ENCODE results near the gene RAB32.

RAB32 gene

DNA sequence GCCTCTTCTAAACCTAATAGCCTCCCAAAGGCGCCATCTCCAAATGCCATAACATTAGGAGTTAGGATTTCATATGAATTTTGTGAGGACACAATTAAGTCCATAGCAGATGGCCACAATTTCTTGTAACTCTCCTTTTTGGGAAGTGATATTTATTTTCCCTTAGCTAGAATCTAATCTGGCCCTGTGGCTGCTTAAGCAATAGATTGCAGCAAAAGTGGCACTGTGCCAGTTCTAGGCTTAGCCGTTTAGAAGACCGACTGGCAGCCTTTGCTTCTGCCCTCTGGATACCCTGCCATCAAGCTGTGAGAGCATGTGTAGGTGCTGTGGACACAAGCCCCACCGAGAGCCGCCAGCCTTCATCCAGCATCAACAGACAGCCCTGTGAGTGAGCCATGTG is 39.2 kb downstream of the RAB32 start:
- no peak for DNase-seq (ENCODE audit: low read depth)

DNA sequence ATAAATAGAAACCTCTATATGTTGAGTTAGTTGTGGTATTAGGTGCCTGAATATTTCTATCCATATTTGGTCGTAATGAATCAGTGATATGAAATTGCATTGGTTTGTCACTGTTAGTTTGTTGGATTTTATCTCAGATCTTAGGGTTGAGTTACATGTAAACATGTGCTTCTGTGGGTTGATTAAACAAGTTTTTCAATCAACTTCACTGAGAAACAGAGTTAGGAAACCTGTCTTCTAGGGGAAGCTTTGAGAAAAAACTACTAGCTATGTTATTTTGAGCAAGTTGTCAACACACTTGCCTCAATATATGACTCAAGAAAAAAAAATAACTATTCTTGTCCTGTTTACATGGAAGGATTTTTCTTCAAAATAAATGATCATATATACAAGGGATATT is 40.3 kb downstream of the RAB32 start:
- no peak for DNase-seq (ENCODE audit: low read depth)

DNA sequence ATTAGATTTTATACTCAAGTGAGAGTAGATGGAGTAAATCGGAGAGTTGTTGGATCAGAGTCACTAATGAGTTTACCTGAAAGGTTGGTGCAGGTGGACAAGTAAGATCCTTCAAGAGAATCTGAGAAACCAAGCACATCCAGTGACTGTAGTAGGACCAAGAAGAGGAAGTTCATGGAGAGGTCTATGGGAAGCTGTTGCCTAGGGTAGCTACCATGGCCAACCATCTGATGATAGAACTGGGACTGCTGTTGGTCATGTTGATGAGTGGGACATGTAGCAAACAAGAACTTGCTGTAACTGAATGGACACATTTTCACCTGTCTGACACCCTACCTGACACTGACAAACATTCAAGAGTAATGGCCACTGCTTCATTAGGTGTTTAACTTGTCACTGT is 43.8 kb downstream of the RAB32 start:
- DNase-seq (ENCODE audit: low read depth) = no peak

DNA sequence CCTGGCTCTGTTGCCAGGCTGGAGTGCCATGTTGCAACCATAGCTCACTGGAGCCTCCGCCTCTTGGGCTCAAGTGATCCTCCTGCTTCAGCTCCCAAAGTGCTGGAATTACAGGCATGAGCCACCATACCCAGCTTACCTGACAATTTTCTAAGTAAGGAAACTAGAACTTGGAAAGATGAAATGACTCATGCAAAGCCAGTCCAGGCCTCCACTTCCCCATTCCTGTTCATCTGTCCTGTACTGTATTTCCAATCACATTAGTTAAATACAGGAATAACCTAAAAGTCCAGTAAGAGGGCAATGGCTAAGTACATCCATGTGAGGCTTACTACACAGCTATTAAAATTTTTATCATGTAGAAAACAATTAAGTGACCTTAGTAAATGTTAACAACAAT is 46.9 kb downstream of the RAB32 start:
- no peak for DNase-seq (ENCODE audit: low read depth)

DNA sequence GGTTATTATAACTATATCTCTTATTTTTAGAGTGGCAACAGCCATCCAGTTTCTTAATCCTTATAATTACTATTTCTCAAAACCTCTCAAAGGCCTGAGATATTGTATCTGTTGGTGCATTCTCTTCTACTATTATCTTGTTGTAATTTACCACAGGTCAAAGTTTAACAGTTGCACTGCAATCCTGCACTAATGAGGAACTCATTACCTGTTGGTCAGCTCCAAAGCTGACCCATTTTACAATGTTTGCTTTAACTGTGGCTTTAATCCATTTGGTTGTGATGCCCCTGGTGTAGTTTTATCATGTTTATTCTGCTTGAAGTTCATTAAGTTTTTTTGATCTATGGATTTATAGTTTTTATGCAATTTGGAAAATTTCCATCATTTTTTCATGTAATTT is 48.8 kb downstream of the RAB32 start:
- no peak for DNase-seq (ENCODE audit: low read depth)

DNA sequence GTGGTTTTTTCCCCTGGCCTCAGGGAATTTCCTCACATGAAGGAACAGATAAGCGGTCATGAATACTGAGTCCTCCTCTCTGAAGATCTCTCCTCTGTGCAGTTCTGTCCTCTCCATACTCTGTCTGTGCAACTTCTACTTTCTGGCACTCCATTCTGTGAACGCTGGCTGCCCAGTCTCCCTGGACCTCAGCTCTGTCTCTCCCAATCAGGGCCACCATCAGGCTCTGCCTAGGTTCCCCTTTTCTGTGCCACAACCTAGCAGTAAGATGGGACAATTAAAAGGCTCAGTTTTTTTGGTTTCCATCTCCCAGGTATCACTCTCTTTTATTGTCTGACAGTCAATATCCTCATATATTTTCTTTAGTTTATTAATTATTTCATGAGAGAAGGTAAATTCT is 50.4 kb downstream of the RAB32 start:
- no peak for DNase-seq (ENCODE audit: low read depth)

DNA sequence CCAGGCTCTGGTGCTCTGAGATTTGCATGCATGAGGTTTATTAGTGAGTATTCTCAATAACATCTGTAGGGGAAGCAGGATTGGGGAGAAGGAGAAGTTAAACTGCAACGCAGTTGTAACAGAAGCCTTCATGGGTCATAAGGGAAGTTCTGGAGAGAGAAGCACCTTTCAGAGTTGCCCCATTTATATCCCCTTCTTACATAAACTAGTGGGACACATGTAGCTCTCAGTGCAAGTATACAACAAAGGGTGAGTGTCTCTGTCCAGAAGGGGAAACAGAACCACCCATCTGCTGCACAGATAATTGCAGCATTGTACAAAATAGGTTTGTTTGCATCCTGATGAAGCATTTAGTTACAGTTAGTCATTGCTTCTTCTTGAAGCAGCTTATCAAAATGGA is 50.9 kb downstream of the RAB32 start:
- DNase-seq (ENCODE audit: low read depth) = no peak

DNA sequence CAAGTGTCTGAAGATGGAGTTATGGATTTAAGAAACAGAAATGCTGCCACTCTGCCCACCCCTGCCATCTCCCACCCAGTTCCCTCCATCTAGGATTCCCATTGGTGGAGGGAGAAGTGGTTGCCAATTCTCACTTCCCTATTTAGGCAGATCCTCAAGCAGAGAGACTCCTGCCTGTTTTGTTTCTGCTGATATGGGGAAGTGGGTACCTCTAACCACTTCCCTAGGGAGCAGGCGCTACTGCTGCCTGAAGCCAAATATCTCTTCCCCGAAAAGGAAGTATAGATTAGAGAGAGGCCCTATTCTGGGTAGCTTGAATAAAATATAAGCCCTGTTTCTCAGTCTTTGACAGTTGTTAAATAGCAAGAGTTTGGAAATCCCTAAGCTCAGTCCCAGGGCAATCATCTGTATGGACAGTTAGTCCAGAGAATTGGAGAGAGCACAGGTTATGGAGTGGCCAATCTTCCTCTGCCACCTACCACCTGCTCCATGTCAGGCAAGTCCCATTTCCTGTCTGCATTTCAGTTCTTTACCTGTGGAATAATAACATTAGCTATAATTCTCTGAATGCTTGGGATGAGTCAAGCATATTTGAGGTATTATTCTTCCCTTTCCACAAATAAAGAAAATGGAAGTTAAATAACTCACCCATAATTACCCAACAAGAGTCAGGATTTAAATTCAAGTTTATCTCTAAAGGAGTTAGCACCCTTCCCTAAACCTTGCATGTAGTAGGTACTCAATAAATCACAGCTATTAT is 52.5 kb downstream of the RAB32 start:
- DNase-seq (ENCODE audit: low read depth) = no peak

DNA sequence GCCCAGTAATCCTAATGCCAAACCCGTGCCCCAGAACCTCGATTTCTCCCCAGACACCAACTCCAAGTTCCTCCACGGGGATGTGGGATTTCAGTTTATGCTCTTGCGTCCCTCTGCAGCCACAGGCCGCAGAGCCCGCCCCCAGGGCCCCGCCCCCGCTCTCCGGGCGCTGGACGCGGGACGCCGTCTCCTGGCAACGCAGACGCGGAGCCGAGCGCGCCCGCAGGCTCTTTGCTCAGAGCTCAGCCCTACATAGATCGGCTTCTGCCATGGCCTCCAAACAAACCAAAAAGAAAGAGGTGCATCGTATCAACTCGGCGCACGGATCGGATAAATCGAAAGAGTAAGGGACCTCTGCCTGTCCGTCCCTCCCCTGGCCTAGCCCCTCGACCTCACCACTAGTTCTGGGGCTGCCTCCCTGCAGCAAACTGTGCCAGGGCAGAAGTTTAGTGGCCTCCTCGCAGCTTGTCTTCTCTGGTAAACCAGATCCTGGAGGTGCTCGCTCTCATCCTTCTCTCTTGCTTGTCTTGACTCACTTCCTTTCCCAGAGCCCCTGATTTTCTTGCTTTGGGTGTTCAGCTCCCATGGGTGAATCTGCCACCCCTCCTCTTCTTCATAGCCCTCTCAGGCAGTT is 55.3 kb downstream of the RAB32 start, which contains the start of gene ADGB:
TSS of gene ADGB (plus strand) at position 201 of the 634 bp plus-strand sequence. CDS start at position 270, 69 bp downstream.
- DNase-seq (ENCODE audit: low read depth) = no peak

DNA sequence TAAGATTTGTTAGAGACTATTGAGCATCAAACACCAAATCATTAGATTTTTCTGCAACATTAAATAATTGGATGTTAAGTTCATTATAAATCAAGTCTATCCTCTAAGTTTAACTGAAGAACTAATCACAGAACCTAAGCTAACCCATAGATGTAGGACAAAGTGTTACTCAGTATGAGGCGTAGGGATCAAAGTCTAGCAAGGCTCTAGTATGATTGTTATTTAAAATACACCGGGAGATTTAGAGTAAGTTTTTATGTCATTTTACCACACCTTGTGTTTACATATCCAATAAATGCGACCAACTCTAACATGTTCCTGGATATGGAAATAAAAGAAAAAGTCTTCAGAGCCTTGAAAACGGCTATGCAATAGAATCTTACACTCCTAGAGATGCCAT is 57.7 kb downstream of the RAB32 start:
- DNase-seq (ENCODE audit: low read depth) = no peak

DNA sequence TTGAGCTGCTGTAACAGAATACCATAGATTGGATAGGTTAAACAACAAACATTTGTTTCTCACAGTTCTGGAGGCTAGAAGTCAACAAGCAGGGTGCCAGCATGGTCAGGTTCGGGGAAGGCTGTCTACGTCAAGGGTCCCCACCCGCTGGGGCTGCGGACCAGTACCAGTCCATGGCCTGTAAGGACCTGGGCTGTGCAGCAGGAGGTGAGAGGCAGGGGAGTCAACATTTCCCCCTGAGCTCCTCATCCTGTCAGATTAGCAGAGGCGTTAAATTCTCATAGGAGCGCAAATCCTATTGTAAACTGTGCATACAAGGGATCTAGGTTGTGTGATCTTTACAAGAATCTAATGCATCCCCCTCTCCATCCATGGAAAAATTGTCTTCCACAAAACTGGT is 58.9 kb downstream of the RAB32 start:
- DNase-seq (ENCODE audit: low read depth) = no peak

All from T follicular helper cell (primary cell).